ENCODE results near the gene P2RX1.

Gene P2RX1

GRCh38 chr17:3903051-3903825, 13.0 kb downstream of the P2RX1 start:
- no peak for DNase-seq

GRCh38 chr17:3900646-3901045, 15.6 kb downstream of the P2RX1 start:
- DNase-seq = no peak

DNA sequence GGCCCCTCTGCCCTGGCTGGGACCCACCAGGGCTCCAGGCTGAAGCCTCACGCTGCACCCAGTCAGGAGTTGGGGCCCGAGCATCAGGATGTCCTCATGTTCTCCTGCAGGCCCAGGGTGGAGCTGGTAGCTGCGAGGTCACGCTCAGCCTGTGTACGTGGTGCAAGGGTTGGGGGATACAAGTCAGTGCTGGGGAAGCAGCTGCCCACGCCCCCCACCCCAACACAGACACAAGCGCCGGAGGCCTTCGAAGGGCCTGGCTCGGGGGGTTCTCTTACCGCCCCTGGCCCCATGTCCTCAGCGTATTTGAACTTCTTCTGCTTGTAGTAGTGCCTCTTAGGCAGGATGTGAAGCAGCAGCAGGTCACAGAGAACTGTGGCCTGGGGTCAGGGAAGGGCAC, 18.5 kb downstream of the P2RX1 start:
- DNase-seq = no peak

DNA sequence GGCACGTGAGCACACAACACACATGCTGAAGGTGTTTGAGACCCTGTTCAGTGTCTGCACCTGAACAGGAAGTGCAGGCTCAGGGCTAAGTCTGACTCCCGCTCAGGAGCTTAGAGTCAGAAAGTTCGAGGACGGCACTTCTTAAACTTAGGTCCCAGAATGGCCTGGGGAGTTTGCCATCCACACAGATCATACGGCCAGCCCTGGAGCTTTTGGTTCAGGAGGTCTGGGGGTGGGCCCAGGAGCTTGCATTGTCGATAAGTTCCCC, 19.4 kb downstream of the P2RX1 start:
- DNase-seq = no peak

- no peak for DNase-seq
Observed at GRCh38 chr17:3896108-3896967, 19.9 kb downstream of the P2RX1 start.

DNA sequence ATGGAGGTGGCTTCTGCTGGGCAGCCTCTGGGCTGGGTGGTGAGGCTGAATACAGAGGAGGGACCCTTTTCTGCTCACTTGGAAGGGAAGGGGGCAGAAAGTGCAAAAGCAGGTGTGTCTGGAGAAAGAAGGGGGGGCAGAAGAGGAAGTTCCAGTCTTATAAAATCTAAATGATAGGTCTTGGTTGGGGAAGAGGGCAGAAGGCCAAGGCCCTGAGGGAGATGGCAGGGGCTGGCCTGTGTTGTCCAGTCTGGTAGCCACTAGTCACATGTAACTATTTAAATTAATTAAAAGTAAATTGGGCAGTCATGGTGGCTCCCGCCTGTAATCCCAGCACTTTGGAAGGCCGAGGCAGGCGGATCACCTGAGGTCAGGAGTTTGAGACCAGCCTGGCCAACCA, 20.9 kb downstream of the P2RX1 start:
- no peak for DNase-seq

- peak; percentile 55 for DNase-seq
Observed at GRCh38 chr17:3894911-3895343, 21.3 kb downstream of the P2RX1 start.

- DNase-seq = no peak
Observed at GRCh38 chr17:3894188-3894587, 22.1 kb downstream of the P2RX1 start.

GRCh38 chr17:3893720-3894116, 22.5 kb downstream of the P2RX1 start:
- DNase-seq = no peak

GRCh38 chr17:3893003-3893719, 23.1 kb downstream of the P2RX1 start, which contains the start of gene CAMKK1:
CAMKK1 (minus strand) TSS chr17:3893053; CDS start chr17:3885687, 7,366 bp downstream.
- DNase-seq = peak; percentile 86

DNA sequence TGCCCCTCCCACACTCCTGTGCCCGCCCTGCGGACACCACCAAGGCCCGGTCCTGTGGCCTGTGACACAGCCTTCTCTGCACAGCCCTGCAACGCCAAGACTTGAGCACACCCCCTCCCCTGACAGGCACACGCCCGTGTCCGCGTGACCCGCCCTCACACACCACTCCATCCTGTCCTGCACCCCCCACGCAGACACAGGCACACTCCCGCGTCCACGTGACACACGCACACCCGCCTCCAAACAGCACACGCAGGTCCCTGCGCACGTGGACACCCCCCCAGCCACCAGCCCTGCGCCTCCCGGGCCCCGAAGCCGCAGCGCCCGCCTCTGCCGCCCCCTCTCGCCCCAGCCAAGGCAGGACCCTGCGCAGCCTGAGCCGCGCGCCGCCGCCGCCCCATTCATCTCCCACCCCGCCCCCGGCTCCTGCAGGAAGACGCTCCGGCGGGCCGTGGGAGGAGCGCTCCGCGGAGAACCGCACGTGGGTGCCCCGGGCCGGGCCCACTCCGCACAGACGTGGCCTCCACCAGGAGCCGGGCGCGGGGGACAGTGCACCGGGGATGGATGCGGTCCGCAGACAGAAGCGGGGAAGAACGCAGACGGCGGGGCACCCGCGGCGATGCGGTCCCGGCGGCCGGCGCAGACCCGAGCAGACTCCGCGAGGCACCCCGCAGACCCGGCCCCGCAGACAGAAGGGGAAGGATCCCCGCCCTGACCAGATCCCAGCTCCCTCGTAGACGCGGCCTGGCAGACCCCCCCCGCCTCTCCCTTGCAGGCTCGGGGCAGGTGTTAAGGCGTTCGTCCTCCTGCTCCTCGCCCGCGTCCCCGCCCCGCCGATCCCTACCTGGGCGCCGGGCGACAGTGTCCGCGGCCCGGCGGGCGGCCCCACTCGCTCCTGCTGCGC, 23.9 kb downstream of the P2RX1 start:
- peak; percentile 39 for DNase-seq

DNA sequence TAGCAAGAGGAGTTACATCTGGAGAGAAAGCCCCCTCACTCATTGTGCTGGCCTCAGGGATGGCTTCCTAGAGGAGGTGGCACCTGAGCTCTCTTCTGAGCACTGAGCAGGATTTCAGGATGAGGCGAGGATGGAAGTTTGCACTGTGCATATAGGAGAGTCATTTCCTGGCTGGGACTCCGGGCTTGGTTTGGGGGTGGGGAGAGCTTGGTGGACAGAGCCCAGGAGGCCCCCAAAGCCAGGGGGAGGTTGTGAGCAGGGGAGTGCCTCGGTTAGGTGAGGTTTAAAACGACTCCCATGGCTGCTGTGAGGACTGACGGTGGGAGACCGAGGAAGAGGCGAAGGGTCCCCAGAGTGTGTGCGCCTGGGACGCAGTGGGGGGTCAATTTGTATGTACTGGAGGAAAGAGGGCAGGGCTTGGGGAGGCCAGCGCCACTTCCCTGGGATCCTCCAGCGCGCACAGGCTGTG, 24.6 kb downstream of the P2RX1 start:
- no peak for DNase-seq

GRCh38 chr17:3890878-3891219, 25.4 kb downstream of the P2RX1 start:
- DNase-seq = no peak

- DNase-seq = peak; percentile 93
Observed at GRCh38 chr17:3890082-3890877, 26.0 kb downstream of the P2RX1 start.

DNA sequence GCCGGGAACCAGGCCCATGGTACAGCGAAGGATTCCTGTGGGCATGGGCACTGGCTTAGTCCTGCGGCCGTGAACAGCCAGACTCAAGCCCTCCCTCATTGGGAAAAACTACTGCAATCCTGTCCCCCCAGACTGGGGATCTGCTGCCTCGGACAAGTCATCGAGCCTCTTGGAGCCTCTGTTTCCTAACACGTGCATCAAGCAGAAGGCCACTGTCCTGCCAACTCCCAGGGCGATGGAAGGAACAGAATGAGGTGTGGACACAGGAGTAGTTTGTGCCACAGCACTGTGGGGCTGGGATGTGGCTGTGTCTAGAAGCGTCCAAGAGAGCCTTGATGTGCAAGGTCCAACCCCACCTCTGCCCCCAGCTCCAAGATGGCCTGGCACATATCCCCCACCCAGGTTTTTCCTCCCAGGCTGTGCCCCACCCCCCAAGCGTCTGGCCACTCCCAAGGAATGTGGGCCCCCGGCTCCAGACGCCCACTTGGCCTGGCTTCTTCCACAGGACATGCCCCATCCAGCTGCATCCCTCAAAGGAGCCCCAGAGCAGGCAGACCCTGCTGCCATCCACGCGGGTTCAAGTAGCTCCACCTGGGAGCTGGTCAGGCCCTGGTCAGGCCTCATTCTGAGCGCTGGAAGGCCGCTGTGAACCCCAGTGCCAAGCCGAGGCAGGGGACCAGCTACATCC, 26.8 kb downstream of the P2RX1 start:
- no peak for DNase-seq

DNA sequence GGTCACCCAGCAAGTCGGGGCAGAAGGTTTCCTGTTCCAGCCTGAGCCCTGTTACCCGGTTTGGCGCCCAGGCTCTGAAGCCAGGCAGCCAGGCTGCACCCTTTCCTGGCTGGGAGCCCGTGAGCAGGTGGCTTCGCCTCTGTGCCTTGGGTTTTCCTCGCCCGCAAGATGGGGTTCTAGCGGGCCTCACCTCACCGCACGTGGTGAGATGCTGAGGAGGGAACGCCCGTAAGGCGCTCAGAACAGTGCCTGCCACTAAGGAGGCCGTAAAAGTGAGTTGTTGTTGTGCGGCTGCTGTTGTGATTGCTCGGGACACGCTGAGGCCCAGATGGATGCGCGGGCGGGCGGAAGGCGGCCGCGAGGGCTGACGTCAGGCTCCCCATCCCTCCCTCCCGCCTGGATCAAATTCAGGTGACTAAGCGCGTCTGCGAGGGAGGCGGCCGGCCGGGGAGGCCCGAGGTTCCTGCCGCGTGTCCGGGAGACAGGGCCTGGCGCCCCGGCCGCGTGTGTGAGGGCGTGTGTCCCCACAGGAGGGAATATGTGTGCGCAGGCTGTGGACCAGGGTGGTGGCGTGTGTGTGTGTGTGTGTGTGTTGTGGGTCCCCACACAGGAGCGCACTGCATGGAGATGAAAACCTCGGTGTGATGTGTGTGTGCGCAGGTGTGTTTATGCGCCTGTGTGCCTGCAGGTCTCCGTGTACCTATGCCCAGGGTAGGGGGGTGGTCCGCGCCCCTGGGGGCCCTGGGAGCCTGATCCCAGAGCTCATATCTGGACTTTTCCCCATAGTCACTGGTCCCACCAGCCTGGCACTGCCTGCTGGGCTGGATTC, 27.7 kb downstream of the P2RX1 start:
- peak; percentile 93 for DNase-seq

- DNase-seq = no peak
Observed at GRCh38 chr17:3887804-3888203, 28.5 kb downstream of the P2RX1 start.

GRCh38 chr17:3887394-3887793, 28.9 kb downstream of the P2RX1 start:
- DNase-seq = no peak

DNA sequence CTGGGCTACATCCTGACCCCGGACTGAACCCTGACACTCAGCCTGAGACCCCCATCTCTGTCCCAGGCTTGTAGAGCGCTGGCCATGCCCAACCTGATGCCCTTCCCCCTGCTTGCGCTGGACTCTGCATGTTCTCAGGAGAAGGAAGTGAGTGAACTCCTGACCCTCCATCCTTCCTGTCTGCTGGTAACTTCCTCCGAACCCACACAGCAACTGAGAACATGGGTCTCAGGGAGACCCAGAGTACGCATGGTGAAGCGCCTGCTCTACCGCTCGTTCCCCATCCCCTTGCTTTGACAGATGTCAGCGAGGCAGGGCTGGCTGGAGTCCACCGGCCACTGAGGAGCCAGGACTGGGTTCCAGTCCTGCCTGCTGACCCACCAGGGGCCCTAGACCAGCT, 29.5 kb downstream of the P2RX1 start:
- DNase-seq = no peak

DNA sequence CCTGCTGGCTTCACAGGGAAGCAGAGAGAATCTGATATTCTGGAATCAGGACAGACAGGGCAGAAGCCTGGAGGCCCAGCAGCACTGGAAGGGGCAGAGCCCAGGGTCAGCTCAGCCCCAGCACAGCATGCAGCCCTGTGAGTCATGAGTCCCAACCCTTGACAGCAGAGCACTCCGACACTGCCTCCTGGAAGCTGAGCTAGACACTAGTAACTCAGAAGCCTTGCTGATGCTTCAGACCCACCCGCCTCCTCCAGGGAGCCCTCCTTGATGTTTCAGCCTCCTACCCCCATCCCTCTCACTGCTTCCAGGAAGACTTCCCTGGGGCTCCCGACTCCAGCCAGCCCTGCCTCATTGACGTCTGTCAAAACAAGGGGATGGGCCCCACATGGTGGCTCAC, 30.3 kb downstream of the P2RX1 start:
- peak; percentile 49 for DNase-seq
